ENCODE measurements around the gene CATSPERE.
"Not testable (repeated sequence)": the region's sequence is repeated elsewhere in the genome, so short reads cannot be mapped to it uniquely, and the experiment has no call there.

The CATSPERE gene

GRCh38 chr1:244515680-244516079, 54.6 kb downstream of the CATSPERE start:
- no peak for DNase-seq (ENCODE audit: low read depth in 4 of 4, low spot score in 1 of 4)

- no peak for DNase-seq (ENCODE audit: low read depth in 4 of 4, low spot score in 1 of 4)
These were observed 75.2 kb downstream of the CATSPERE start for GRCh38 chr1:244536316-244536715.

GRCh38 chr1:244545511-244545910, 84.4 kb downstream of the CATSPERE start:
- DNase-seq (ENCODE audit: low read depth in 4 of 4, low spot score in 1 of 4) = no peak

GRCh38 chr1:244548558-244549115, 87.6 kb downstream of the CATSPERE start:
- no peak for DNase-seq (ENCODE audit: low read depth in 4 of 4, low spot score in 1 of 4)

- DNase-seq (ENCODE audit: low read depth in 4 of 4, low spot score in 1 of 4) = no peak
These were observed 91.3 kb downstream of the CATSPERE start for GRCh38 chr1:244552336-244552735.

- DNase-seq (ENCODE audit: low read depth in 4 of 4, low spot score in 1 of 4) = no peak
These were observed 95.2 kb downstream of the CATSPERE start for GRCh38 chr1:244556263-244556662.

GRCh38 chr1:244557565-244557964, 96.5 kb downstream of the CATSPERE start:
- no peak for DNase-seq (ENCODE audit: low read depth in 4 of 4, low spot score in 1 of 4)

GRCh38 chr1:244559561-244559960, 98.5 kb downstream of the CATSPERE start:
- no peak for DNase-seq (ENCODE audit: low read depth in 4 of 4, low spot score in 1 of 4)

- DNase-seq (ENCODE audit: low read depth in 4 of 4, low spot score in 1 of 4) = not testable (repeated sequence)
These were observed 101.8 kb downstream of the CATSPERE start for GRCh38 chr1:244562877-244563276.

GRCh38 chr1:244573768-244574167, 112.7 kb downstream of the CATSPERE start:
- DNase-seq (ENCODE audit: low read depth in 4 of 4, low spot score in 1 of 4) = no peak

- no peak for DNase-seq (ENCODE audit: low read depth in 4 of 4, low spot score in 1 of 4)
These were observed 115.3 kb downstream of the CATSPERE start for GRCh38 chr1:244576259-244576892.

GRCh38 chr1:244578205-244578604, 117.1 kb downstream of the CATSPERE start:
- not testable (repeated sequence) for DNase-seq (ENCODE audit: low read depth in 4 of 4, low spot score in 1 of 4)

GRCh38 chr1:244583358-244583982, 122.4 kb downstream of the CATSPERE start:
- DNase-seq (ENCODE audit: low read depth in 4 of 4, low spot score in 1 of 4) = no peak

- no peak for DNase-seq (ENCODE audit: low read depth in 4 of 4, low spot score in 1 of 4)
These were observed 124.8 kb downstream of the CATSPERE start for GRCh38 chr1:244585867-244586266.

GRCh38 chr1:244590670-244591069, 129.6 kb downstream of the CATSPERE start:
- no peak for DNase-seq (ENCODE audit: low read depth in 4 of 4, low spot score in 1 of 4)

- DNase-seq (ENCODE audit: low read depth in 4 of 4, low spot score in 1 of 4) = no peak
These were observed 137.5 kb downstream of the CATSPERE start for GRCh38 chr1:244598611-244599010.

- DNase-seq (ENCODE audit: low read depth in 4 of 4, low spot score in 1 of 4) = peak in 2 of 4 experiments; percentile 17 to 20
These were observed 138.9 kb downstream of the CATSPERE start for GRCh38 chr1:244599937-244600350.

GRCh38 chr1:244601336-244601735, 140.3 kb downstream of the CATSPERE start:
- no peak for DNase-seq (ENCODE audit: low read depth in 4 of 4, low spot score in 1 of 4)

GRCh38 chr1:244603498-244603897, 142.4 kb downstream of the CATSPERE start:
- DNase-seq (ENCODE audit: low read depth in 4 of 4, low spot score in 1 of 4) = no peak

GRCh38 chr1:244605835-244606370, 144.8 kb downstream of the CATSPERE start:
- DNase-seq (ENCODE audit: low read depth in 4 of 4, low spot score in 1 of 4) = no peak

- no peak for DNase-seq (ENCODE audit: low read depth in 4 of 4, low spot score in 1 of 4)
These were observed 153.2 kb downstream of the CATSPERE start for GRCh38 chr1:244614113-244614836.

GRCh38 chr1:244614879-244615278, 153.8 kb downstream of the CATSPERE start:
- no peak for DNase-seq (ENCODE audit: low read depth in 4 of 4, low spot score in 1 of 4)

All from stimulated activated CD4-positive, alpha-beta T cell treated with anti-CD3 and anti-CD28 coated beads, Interleukin-1b, Interleukin-23, amount 100 ng/mL, for 24 hours (primary cell).